ENCODE measurements around the gene PET100.

Gene PET100

GRCh38 chr19:7678971-7679751, 49.6 kb downstream of the PET100 start:
- peaks cover 47 to 75% of the 10 kb centered on the region in 2 donors for H3K4me1 Mint-ChIP-seq
- H3K9me3 Mint-ChIP-seq = no peaks in the 10 kb centered on the region
- H3K27me3 Mint-ChIP-seq = peaks cover 18 to 20% of the 10 kb centered on the region in 2 donors
- peak; percentile 74 for DNase-seq
- H3K36me3 Mint-ChIP-seq = peaks cover 21 to 26% of the 10 kb centered on the region in 2 donors
- peak overlapping the region; percentile 93 for H3K27ac Mint-ChIP-seq
- peak overlapping the region; percentile 39 to 69 for H3K4me3 Mint-ChIP-seq
- peak; percentile 67 to 72 for ATAC-seq (replicated peaks)

- Mint-ChIP-seq H3K9me3 (no peaks in the 10 kb centered on the region), H3K4me1 (peaks cover 45 to 75% of the 10 kb centered on the region in 2 donors), H3K27ac (peak overlapping the region; percentile 93), H3K4me3 (peak overlapping the region; percentile 96 to 97), H3K36me3 (peaks cover 21 to 29% of the 10 kb centered on the region in 2 donors), H3K27me3 (peaks cover 12 to 15% of the 10 kb centered on the region in 2 donors)
- ATAC-seq (replicated peaks) (no peak), DNase-seq (no peak)
Observed at GRCh38 chr19:7679771-7680605, 50.4 kb downstream of the PET100 start.

- peaks cover 25 to 36% of the 10 kb centered on the region in 2 donors for H3K36me3 Mint-ChIP-seq
- peak; percentile 14 to 35 for ATAC-seq (replicated peaks)
- H3K4me1 Mint-ChIP-seq = peaks cover 50 to 81% of the 10 kb centered on the region in 2 donors
Observed at GRCh38 chr19:7680606-7681339, 51.2 kb downstream of the PET100 start, which contains the start of gene TRAPPC5. TRAPPC5 (plus strand) TSS chr19:7680833; CDS start chr19:7682254, 1,421 bp downstream.

More at GRCh38 chr19:7680606-7681339, 51.2 kb downstream of the PET100 start, which contains the start of gene TRAPPC5:
- peak; percentile 85 for DNase-seq
- H3K27me3 Mint-ChIP-seq = peaks cover 12 to 13% of the 10 kb centered on the region in 2 donors
- H3K9me3 Mint-ChIP-seq = no peaks in the 10 kb centered on the region
- peak within 1 kb of the TSS; percentile 98 for H3K27ac Mint-ChIP-seq
- H3K4me3 Mint-ChIP-seq = peak within 1 kb of the TSS; percentile 96 to 97
